Panc1 (cell line): ENCODE measurements around the gene MTMR12.

Experiments
- CTCF ChIP-seq: fragments of 450-650 bp; IDR thresholded peaks from 2 replicates; pipeline ENCODE4 v1.5.1; 2017; ENCODE audit warnings: mild to moderate bottlenecking
- POLR2AphosphoS5 ChIP-seq: IDR thresholded peaks from 2 replicates; pipeline ENCODE4 v1.6.1; 2012; ENCODE audit warnings: mild to moderate bottlenecking, low read depth, low read length, moderate library complexity
- SIN3A ChIP-seq: IDR thresholded peaks from 2 replicates; pipeline ENCODE4 v1.6.1; 2012; ENCODE audit warnings: low read depth, mild to moderate bottlenecking, low read length, moderate library complexity, borderline replicate concordance; ENCODE audit not compliant: insufficient read depth
- TCF7L2 ChIP-seq: IDR thresholded peaks from 2 replicates; pipeline ENCODE4 v1.6.1; 2011; ENCODE audit warnings: mild to moderate bottlenecking, low read depth, low read length, inconsistent platforms

GRCh38 chr5:32202394-32202793, 110.3 kb downstream of the MTMR12 start:
- TF ChIP-seq CTCF, result no peak
- TF ChIP-seq SIN3A, result no peak
- TF ChIP-seq POLR2AphosphoS5, result no peak
- TF ChIP-seq TCF7L2, result no peak
